ENCODE measurements around the gene IFTAP.

DNA sequence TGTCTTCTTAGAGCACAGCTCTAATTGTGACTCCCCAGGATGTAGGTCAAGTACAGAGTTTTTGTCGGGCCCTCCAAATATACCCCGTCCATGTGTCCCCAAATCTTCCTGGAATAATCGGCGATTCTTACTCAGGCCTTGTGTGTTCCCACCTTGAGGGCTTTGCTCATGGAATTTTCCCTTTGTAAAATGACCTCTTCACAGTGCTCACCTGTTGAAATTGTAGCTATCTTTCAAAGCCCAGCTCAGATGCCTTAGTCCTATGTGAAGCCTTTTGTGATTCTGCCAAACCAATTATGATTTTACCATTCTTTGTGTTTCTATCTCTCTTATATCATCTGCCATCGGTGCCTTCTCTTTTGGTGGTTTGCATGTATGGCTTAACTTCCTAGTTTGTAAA lies 33.8 kb downstream of the IFTAP start:
- TF ChIP-seq, protein P1, sequence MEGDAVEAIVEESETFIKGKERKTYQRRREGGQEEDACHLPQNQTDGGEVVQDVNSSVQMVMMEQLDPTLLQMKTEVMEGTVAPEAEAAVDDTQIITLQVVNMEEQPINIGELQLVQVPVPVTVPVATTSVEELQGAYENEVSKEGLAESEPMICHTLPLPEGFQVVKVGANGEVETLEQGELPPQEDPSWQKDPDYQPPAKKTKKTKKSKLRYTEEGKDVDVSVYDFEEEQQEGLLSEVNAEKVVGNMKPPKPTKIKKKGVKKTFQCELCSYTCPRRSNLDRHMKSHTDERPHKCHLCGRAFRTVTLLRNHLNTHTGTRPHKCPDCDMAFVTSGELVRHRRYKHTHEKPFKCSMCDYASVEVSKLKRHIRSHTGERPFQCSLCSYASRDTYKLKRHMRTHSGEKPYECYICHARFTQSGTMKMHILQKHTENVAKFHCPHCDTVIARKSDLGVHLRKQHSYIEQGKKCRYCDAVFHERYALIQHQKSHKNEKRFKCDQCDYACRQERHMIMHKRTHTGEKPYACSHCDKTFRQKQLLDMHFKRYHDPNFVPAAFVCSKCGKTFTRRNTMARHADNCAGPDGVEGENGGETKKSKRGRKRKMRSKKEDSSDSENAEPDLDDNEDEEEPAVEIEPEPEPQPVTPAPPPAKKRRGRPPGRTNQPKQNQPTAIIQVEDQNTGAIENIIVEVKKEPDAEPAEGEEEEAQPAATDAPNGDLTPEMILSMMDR (IDR thresholded peaks at IDR 0.05): no peak
- no peak for TF ChIP-seq POLR2A (IDR thresholded peaks at IDR 0.05)
